ENCODE data around the gene DYSF. TPM values are rescaled to one million over a fixed set of nuclear protein-coding genes. Genes with fewer than 3 reads are reported as not detected.

DYSF gene
- total RNA-seq, 1 donor from 2014 or later, result 0.13 TPM

GRCh38 chr2:71532327-71532726 lies 79.0 kb downstream of the DYSF start:
- H3K9me3 Mint-ChIP-seq, result no peaks in the 10 kb centered on the region
- DNase-seq (no peak), ATAC-seq (ENCODE audit: low read depth) (no peak)
- ChIA-PET POLR2A (no interaction called here), CTCF (no interaction called here)
- H3K4me3 Mint-ChIP-seq, result no peak overlapping the region
- H3K27me3 Mint-ChIP-seq, result peaks cover 23% of the 10 kb centered on the region
- intact Hi-C loops (cut with micrococcal nuclease), result loop anchor here (5.0 kb wide), 1 partner anchor 1045 kb away; no protein-coding TSS in a partner anchor
- H3K4me1 Mint-ChIP-seq, result no peaks in the 10 kb centered on the region
- no peaks in the 10 kb centered on the region for H3K36me3 Mint-ChIP-seq (ENCODE audit: low read depth)
- TF ChIP-seq CTCF (IDR thresholded peaks at IDR 0.05), result no peak
- H3K27ac Mint-ChIP-seq, result no peak overlapping the region

- no peaks in the 10 kb centered on the region for H3K36me3 Mint-ChIP-seq (ENCODE audit: low read depth)
- no peaks in the 10 kb centered on the region for H3K9me3 Mint-ChIP-seq
- H3K4me1 Mint-ChIP-seq, result no peaks in the 10 kb centered on the region
- H3K27ac Mint-ChIP-seq, result no peak overlapping the region
- no peak overlapping the region for H3K4me3 Mint-ChIP-seq
- TF ChIP-seq CTCF (IDR thresholded peaks at IDR 0.05), result no peak
- CTCF ChIA-PET, result no interaction called here
- intact Hi-C loops (cut with micrococcal nuclease), result loop anchor here (5.0 kb wide), 1 partner anchor 1043 kb away; no protein-coding TSS in a partner anchor
- POLR2A ChIA-PET, result no interaction called here
- peaks cover 14% of the 10 kb centered on the region for H3K27me3 Mint-ChIP-seq
- DNase-seq (no peak), ATAC-seq (ENCODE audit: low read depth) (no peak)
Observed at GRCh38 chr2:71534201-71534600, 80.8 kb downstream of the DYSF start.

GRCh38 chr2:71534826-71535225 lies 81.5 kb downstream of the DYSF start:
- DNase-seq (no peak), ATAC-seq (ENCODE audit: low read depth) (no peak)
- Mint-ChIP-seq H3K4me3 (no peak overlapping the region), H3K4me1 (no peaks in the 10 kb centered on the region), H3K27ac (no peak overlapping the region), H3K9me3 (no peaks in the 10 kb centered on the region), H3K36me3 (ENCODE audit: low read depth) (no peaks in the 10 kb centered on the region), H3K27me3 (peaks cover 13% of the 10 kb centered on the region)
- ChIA-PET POLR2A (no interaction called here), CTCF (no interaction called here)
- TF ChIP-seq CTCF (IDR thresholded peaks at IDR 0.05), result no peak
- intact Hi-C loops (cut with micrococcal nuclease), result loop anchor here (5.0 kb wide), 1 partner anchor 1042 kb away; no protein-coding TSS in a partner anchor

GRCh38 chr2:71535526-71535925 lies 82.2 kb downstream of the DYSF start:
- intact Hi-C loops (cut with micrococcal nuclease), result no loop called here
- Mint-ChIP-seq H3K4me1 (no peaks in the 10 kb centered on the region), H3K9me3 (no peaks in the 10 kb centered on the region), H3K4me3 (no peak overlapping the region), H3K27me3 (peaks cover 13% of the 10 kb centered on the region), H3K27ac (no peak overlapping the region), H3K36me3 (ENCODE audit: low read depth) (no peaks in the 10 kb centered on the region)
- TF ChIP-seq CTCF (IDR thresholded peaks at IDR 0.05), result no peak
- ChIA-PET POLR2A (no interaction called here), CTCF (interaction anchor here (0.6 to 1.2 kb wide), 2 partner anchors 8 to 236 kb away, joined by 3 to 6 read pairs; no protein-coding TSS in a partner anchor)
- DNase-seq, result no peak
- no peak for ATAC-seq (ENCODE audit: low read depth)

GRCh38 chr2:71536226-71536671 lies 82.9 kb downstream of the DYSF start:
- DNase-seq (no peak), ATAC-seq (ENCODE audit: low read depth) (no peak)
- no peaks in the 10 kb centered on the region for H3K4me1 Mint-ChIP-seq
- ChIA-PET POLR2A (no interaction called here), CTCF (interaction anchor here (1.2 kb wide), 1 partner anchor 9 kb away, joined by 3 read pairs; no protein-coding TSS in a partner anchor)
- H3K4me3 Mint-ChIP-seq, result no peak overlapping the region
- H3K27me3 Mint-ChIP-seq, result peaks cover 7% of the 10 kb centered on the region
- no peak for TF ChIP-seq CTCF (IDR thresholded peaks at IDR 0.05)
- no peak overlapping the region for H3K27ac Mint-ChIP-seq
- H3K9me3 Mint-ChIP-seq, result no peaks in the 10 kb centered on the region
- intact Hi-C loops (cut with micrococcal nuclease), result no loop called here
- H3K36me3 Mint-ChIP-seq (ENCODE audit: low read depth), result no peaks in the 10 kb centered on the region
